Right lung (tissue), 5 donors: Measurements from ENCODE around the gene A2M. TPM values are rescaled to one million over a fixed set of nuclear protein-coding genes. Genes with fewer than 3 reads are reported as not detected.

Experiments used
- DNase-seq, 2 donors: peaks; one replicate each; pipeline ENCODE4 v3.0.0-alpha.2; 2013
- polyA plus RNA-seq, 5 donors: library from polyadenylated mRNA; unstranded; fragments of 120-200 nt; gene quantifications; one replicate each; pipeline versions ENCODE4 v1.2.1 to v1.2.3, GENCODE V29; 2013; ENCODE audit warnings: inconsistent platforms in 1 of 5, low replicate concordance in 1 of 5; ENCODE audit not compliant: insufficient read length in 5 of 5, insufficient read depth in 1 of 5

Gene A2M
- polyA plus RNA-seq, 5 donors = 1,629 to 2,374 (median 2,213) TPM

GRCh38 chr12:9103050-9103849 lies 12.5 kb downstream of the A2M start:
- no peak for DNase-seq

GRCh38 chr12:9101018-9101687 lies 14.6 kb downstream of the A2M start:
- no peak for DNase-seq

GRCh38 chr12:9099552-9100190 lies 16.0 kb downstream of the A2M start:
- no peak for DNase-seq

GRCh38 chr12:9098463-9099026 lies 17.2 kb downstream of the A2M start:
- DNase-seq = no peak

GRCh38 chr12:9098115-9098452 lies 17.6 kb downstream of the A2M start:
- no peak for DNase-seq

- DNase-seq = no peak
Measured at GRCh38 chr12:9096563-9097176, 19.0 kb downstream of the A2M start.

- DNase-seq = no peak
Measured at GRCh38 chr12:9095322-9095721, 20.4 kb downstream of the A2M start.

- no peak for DNase-seq
Measured at GRCh38 chr12:9094512-9095206, 21.1 kb downstream of the A2M start.

GRCh38 chr12:9091891-9092598 lies 23.7 kb downstream of the A2M start:
- DNase-seq = no peak

GRCh38 chr12:9090220-9090619 lies 25.5 kb downstream of the A2M start:
- no peak for DNase-seq

GRCh38 chr12:9087087-9087835 lies 28.5 kb downstream of the A2M start:
- no peak for DNase-seq

GRCh38 chr12:9086087-9086486 lies 29.6 kb downstream of the A2M start:
- DNase-seq = no peak

GRCh38 chr12:9084417-9084816 lies 31.3 kb downstream of the A2M start:
- DNase-seq = no peak

- no peak for DNase-seq
Measured at GRCh38 chr12:9083793-9084192, 31.9 kb downstream of the A2M start.

GRCh38 chr12:9081667-9082427 lies 33.9 kb downstream of the A2M start:
- no peak for DNase-seq

GRCh38 chr12:9079883-9080675 lies 35.6 kb downstream of the A2M start:
- DNase-seq = no peak

- no peak for DNase-seq
Measured at GRCh38 chr12:9079082-9079481, 36.6 kb downstream of the A2M start.
